Diencephalon (tissue), 1 donor: ENCODE results near the gene EHBP1. TPM values are rescaled to one million over a fixed set of nuclear protein-coding genes. Genes with fewer than 3 reads are reported as not detected.

Experiments used
- small RNA-seq: library from RNA; depleted of rRNA; stranded (forward); fragments of <200 nt; gene quantifications from one replicate; pipeline ENCODE3, GENCODE V24; 2014
- total RNA-seq: library from RNA; depleted of rRNA; stranded (reverse); fragments of >200 nt; gene quantifications from one replicate; pipeline ENCODE4 v1.2.3, GENCODE V29; 2014

The EHBP1 gene
- total RNA-seq, result 124 TPM

GRCh38 chr2:62705007-62705829, at the start of gene EHBP1:
Gene EHBP1, plus strand, starts transcription at chr2:62705713. Its CDS starts 1,479 bp downstream, at chr2:62707192.

GRCh38 chr2:63050334-63051041, 345.0 kb downstream of the EHBP1 start, which contains the start of gene OTX1:
Gene OTX1, plus strand, starts transcription at chr2:63050830. Its CDS starts 2,161 bp downstream, at chr2:63052991.

Small RNAs within 50 kb of the gene (small RNA-seq; reads per million reads assigned to genes)
- not detected for gene RF00019

Other genes with a start within 250 kb of the EHBP1 start
- gene TMEM17, start 199.5 kb upstream of the EHBP1 start, total RNA-seq, result 7.8 TPM